CD4-positive, alpha-beta T cell (primary cell): Measurements from ENCODE around the gene TNFAIP2. TPM values are rescaled to one million over a fixed set of nuclear protein-coding genes. Genes with fewer than 3 reads are reported as not detected.

Source experiments
- ATAC-seq: fragments of 200-7000 bp; cut with Tn5 transposase; one replicate; pipeline ENCODE4 v1.10.0; 2022; ENCODE audit warnings: mild to moderate bottlenecking; ENCODE audit not compliant: poor library complexity
- CTCF ChIA-PET: fragments of 350-600 bp; sonication (Branson Sonifier 250); formaldehyde crosslinking; loops from one replicate; lab custom pipeline; 2021; ENCODE audit warnings: antibody characterized with exemption, inconsistent platforms; lab: Charles Lee
- POLR2A ChIA-PET: fragments of 350-600 bp; sonication (Branson Sonifier 250); formaldehyde crosslinking; loops from one replicate; lab custom pipeline; 2021; ENCODE audit warnings: antibody characterized with exemption, inconsistent platforms; lab: Charles Lee
- DNase-seq, 14 experiments: peaks; one replicate each; pipeline ENCODE4 v3.0.0-alpha.2; 2013 to 2020; ENCODE audit warnings: mixed read lengths in 2 of 14
- H3K27ac ChIP-seq, 2 donors: one replicate each; pipeline versions ENCODE4 v1.5.1 to v1.7.0; 2013; ENCODE audit warnings: low read length in 2 of 2, low read depth in 1 of 2, mild to moderate bottlenecking in 1 of 2
- H3K27me3 ChIP-seq, 2 experiments: 1 replicate in 1 of 2; 2 replicates in 1 of 2; pipeline versions ENCODE4 v1.6.1 to v1.7.0; 2013; ENCODE audit warnings: low read length in 2 of 2, control low read depth in 1 of 2, mild to moderate bottlenecking in 1 of 2, moderate library complexity in 1 of 2; ENCODE audit not compliant: insufficient read depth in 2 of 2, control insufficient read depth in 1 of 2
- H3K36me3 ChIP-seq: one replicate; pipeline ENCODE4 v1.6.1; 2013; ENCODE audit warnings: low read length, control low read depth; ENCODE audit not compliant: insufficient read depth
- H3K4me1 ChIP-seq: one replicate; pipeline ENCODE4 v1.6.1; 2013; ENCODE audit warnings: low read length, control low read depth; ENCODE audit not compliant: insufficient read depth
- H3K4me3 ChIP-seq: one replicate; pipeline ENCODE4 v1.5.1; 2013; ENCODE audit warnings: mild to moderate bottlenecking, low read length, moderate library complexity
- H3K9me3 ChIP-seq, 2 experiments: 1 replicate in 1 of 2; 2 replicates in 1 of 2; pipeline versions ENCODE4 v1.6.1 to v1.7.0; 2013; ENCODE audit warnings: low read length in 2 of 2, mild to moderate bottlenecking in 2 of 2, control low read depth in 1 of 2, moderate library complexity in 1 of 2; ENCODE audit not compliant: control insufficient read depth in 1 of 2, insufficient read depth in 1 of 2
- H3K27ac Mint-ChIP-seq: one replicate; pipeline ENCODE4 v1.8.0; 2020; ENCODE audit warnings: mixed read lengths
- H3K27me3 Mint-ChIP-seq: one replicate; pipeline ENCODE4 v1.8.0; 2021; ENCODE audit warnings: mixed read lengths
- H3K36me3 Mint-ChIP-seq: one replicate; pipeline ENCODE4 v1.8.0; 2021; ENCODE audit warnings: low read depth, mixed read lengths
- H3K4me1 Mint-ChIP-seq: one replicate; pipeline ENCODE4 v1.8.0; 2021; ENCODE audit warnings: low read depth, mixed read lengths
- H3K4me3 Mint-ChIP-seq: one replicate; pipeline ENCODE4 v1.8.0; 2020; ENCODE audit warnings: mild to moderate bottlenecking, mixed read lengths
- H3K9me3 Mint-ChIP-seq: one replicate; pipeline ENCODE4 v1.8.0; 2020; ENCODE audit warnings: mixed read lengths
- intact Hi-C, 2 experiments: fragments of 100-400 bp; cut with DNase I in 1 of 2; cut with micrococcal nuclease in 1 of 2; formaldehyde crosslinking; loops; one replicate each; pipeline versions ENCODE4 v1.15.1 to v1.9.0; 2023 to 2025; cut with DNase I, micrococcal nuclease
- total RNA-seq, 174 experiments: library from RNA in 2 of 174; stranded (reverse) in 2 of 174; gene quantifications; one replicate each; pipeline ENCODE4 v1.2.3 and lab custom pipeline; 2021 to 2026
- TF ChIP-seq, protein P1 (sequence below): fragments of 200-600 bp; IDR thresholded peaks from one replicate; pipeline ENCODE4 v1.8.0; 2022; ENCODE audit warnings: antibody characterized with exemption, mild to moderate bottlenecking

The TNFAIP2 gene
- total RNA-seq, 2 experiments from 2014 or later = 4.4 to 6.1 TPM

DNA sequence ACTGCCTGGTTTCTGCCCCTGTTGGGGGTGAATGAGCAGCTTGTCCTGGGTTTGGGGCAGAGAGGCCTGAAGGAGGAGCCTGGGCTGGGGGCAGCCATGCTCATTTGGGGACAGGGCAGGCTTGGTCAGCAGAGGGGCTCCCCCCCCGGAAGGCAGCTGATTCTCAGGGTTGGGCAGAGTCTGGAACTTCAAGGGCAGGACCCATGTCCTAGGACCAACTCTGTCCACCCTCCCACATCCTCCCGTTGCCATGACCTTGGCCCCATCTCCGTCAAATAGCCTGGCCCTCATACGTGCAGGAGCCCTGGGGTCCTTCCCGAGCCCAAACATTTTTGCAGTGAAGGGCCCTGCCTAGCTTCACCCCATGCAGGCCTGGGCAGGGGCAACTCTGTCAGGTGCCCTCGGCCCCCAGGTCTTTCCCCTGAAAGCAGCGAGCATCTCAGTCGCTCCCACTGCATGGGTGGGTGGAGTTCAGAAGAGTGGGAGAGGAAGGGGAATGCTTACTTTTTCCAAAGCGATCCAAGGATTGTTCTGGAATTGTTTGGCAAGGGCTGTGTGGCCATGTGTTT is 32.6 kb downstream of the TNFAIP2 start:
- H3K4me1 Mint-ChIP-seq = no peaks in the 10 kb centered on the region
- H3K27ac ChIP-seq = no peak overlapping the region
- CTCF ChIA-PET = no interaction called here
- H3K27me3 Mint-ChIP-seq = peaks cover 5% of the 10 kb centered on the region
- no peak overlapping the region for H3K27ac Mint-ChIP-seq
- no peaks in the 10 kb centered on the region for H3K9me3 Mint-ChIP-seq
- no peaks in the 10 kb centered on the region for H3K27me3 ChIP-seq
- no peaks in the 10 kb centered on the region for H3K9me3 ChIP-seq
- ATAC-seq (no peak), DNase-seq (no peak)
- H3K4me1 ChIP-seq = peaks cover 7% of the 10 kb centered on the region
- H3K36me3 ChIP-seq = no peaks in the 10 kb centered on the region
- H3K36me3 Mint-ChIP-seq = no peaks in the 10 kb centered on the region
- POLR2A ChIA-PET = no interaction called here
- H3K4me3 ChIP-seq = no peak overlapping the region
- TF ChIP-seq, protein P1, sequence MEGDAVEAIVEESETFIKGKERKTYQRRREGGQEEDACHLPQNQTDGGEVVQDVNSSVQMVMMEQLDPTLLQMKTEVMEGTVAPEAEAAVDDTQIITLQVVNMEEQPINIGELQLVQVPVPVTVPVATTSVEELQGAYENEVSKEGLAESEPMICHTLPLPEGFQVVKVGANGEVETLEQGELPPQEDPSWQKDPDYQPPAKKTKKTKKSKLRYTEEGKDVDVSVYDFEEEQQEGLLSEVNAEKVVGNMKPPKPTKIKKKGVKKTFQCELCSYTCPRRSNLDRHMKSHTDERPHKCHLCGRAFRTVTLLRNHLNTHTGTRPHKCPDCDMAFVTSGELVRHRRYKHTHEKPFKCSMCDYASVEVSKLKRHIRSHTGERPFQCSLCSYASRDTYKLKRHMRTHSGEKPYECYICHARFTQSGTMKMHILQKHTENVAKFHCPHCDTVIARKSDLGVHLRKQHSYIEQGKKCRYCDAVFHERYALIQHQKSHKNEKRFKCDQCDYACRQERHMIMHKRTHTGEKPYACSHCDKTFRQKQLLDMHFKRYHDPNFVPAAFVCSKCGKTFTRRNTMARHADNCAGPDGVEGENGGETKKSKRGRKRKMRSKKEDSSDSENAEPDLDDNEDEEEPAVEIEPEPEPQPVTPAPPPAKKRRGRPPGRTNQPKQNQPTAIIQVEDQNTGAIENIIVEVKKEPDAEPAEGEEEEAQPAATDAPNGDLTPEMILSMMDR = no peak
- no peak overlapping the region for H3K4me3 Mint-ChIP-seq
- intact Hi-C loops = no loop called here

DNA sequence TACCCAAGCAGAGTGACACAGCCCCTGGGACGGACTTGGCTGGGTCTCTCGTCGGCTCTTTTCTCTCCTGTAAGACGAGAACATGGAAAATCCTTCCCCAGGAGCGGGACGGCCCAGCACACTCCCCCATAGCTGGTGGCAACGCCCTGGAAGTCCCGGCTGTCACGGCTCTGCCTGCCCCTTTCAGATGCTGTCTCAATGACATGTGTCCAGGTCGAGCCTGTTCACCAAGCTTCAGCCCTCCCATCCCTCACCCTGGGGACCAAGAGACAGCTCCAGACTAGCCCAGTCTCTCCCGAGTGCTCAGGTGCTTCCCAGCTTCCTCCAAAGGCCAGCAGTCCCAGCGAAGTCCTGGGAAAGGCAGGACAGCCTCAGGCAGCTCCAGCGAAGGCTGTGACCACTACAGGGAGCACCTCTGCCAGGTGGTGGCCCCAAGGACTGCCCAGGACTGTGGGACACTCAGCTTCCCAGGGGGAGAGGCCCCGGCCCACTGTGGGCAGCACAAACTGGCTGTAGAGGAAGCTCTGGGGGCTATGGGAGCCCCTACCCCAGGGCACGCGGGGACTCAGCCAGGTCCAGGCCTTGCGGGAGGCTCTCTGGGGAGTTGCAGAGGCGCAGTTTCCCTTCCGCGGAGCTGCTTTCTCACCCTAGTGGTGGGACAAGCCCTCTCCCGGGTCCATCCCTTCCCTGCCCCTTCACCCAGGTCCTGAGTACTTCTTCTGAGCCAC is 33.6 kb downstream of the TNFAIP2 start:
- no peaks in the 10 kb centered on the region for H3K4me1 Mint-ChIP-seq
- H3K27me3 Mint-ChIP-seq = no peaks in the 10 kb centered on the region
- no peak for DNase-seq
- Histone ChIP-seq H3K4me1 (peaks cover 9% of the 10 kb centered on the region), H3K36me3 (no peaks in the 10 kb centered on the region), H3K27me3 (no peaks in the 10 kb centered on the region), H3K4me3 (no peak overlapping the region), H3K9me3 (no peaks in the 10 kb centered on the region), H3K27ac (no peak overlapping the region)
- ATAC-seq = no peak
- H3K36me3 Mint-ChIP-seq = no peaks in the 10 kb centered on the region
- no peaks in the 10 kb centered on the region for H3K9me3 Mint-ChIP-seq
- no peak overlapping the region for H3K4me3 Mint-ChIP-seq
- ChIA-PET POLR2A (no interaction called here), CTCF (no interaction called here)
- H3K27ac Mint-ChIP-seq = no peak overlapping the region
- TF ChIP-seq, protein P1 = no peak
- intact Hi-C loops = no loop called here

DNA sequence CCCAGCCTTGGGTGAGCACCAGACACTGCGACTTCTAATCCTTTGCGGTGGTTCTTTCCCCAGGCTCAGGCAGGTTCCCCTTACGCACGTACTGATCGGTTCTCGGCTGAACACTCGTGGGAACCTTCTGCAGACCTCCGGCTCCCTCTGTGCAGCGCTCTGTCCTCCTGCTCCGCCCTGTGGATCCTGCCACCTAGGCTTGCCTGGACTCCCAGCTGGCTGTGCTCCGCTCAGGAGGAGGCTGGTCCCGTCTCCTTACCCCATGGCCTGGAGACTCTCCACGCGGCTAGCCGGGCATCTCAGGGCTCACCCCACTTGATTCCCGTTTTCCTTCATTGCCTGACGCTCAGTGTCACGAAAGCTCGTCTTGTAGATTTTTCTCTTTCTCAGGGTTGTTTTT is 34.7 kb downstream of the TNFAIP2 start:
- Mint-ChIP-seq H3K9me3 (no peaks in the 10 kb centered on the region), H3K4me3 (no peak overlapping the region), H3K4me1 (no peaks in the 10 kb centered on the region), H3K27ac (no peak overlapping the region), H3K27me3 (peaks cover 7% of the 10 kb centered on the region), H3K36me3 (no peaks in the 10 kb centered on the region)
- Histone ChIP-seq H3K4me1 (peaks cover 9% of the 10 kb centered on the region), H3K4me3 (no peak overlapping the region), H3K27me3 (no peaks in the 10 kb centered on the region), H3K27ac (no peak overlapping the region), H3K36me3 (no peaks in the 10 kb centered on the region), H3K9me3 (no peaks in the 10 kb centered on the region)
- TF ChIP-seq, protein P1 = no peak
- ATAC-seq = no peak
- intact Hi-C loops = no loop called here
- POLR2A ChIA-PET = no interaction called here
- no peak for DNase-seq
- CTCF ChIA-PET = no interaction called here
